CD4-positive, alpha-beta T cell (primary cell): ENCODE results near the gene WDR90. TPM values are rescaled to one million over a fixed set of nuclear protein-coding genes. Genes with fewer than 3 reads are reported as not detected.

ENCODE experiments used
- ATAC-seq: fragments of 200-7000 bp; cut with Tn5 transposase; one replicate; pipeline ENCODE4 v1.10.0; 2022; ENCODE audit warnings: mild to moderate bottlenecking; ENCODE audit not compliant: poor library complexity
- CTCF ChIA-PET: fragments of 350-600 bp; sonication (Branson Sonifier 250); formaldehyde crosslinking; loops from one replicate; lab custom pipeline; 2021; ENCODE audit warnings: antibody characterized with exemption, inconsistent platforms; lab: Charles Lee
- POLR2A ChIA-PET: fragments of 350-600 bp; sonication (Branson Sonifier 250); formaldehyde crosslinking; loops from one replicate; lab custom pipeline; 2021; ENCODE audit warnings: antibody characterized with exemption, inconsistent platforms; lab: Charles Lee
- DNase-seq, 14 experiments: peaks; one replicate each; pipeline ENCODE4 v3.0.0-alpha.2; 2013 to 2020; ENCODE audit warnings: mixed read lengths in 2 of 14
- H3K27ac ChIP-seq, 2 donors: one replicate each; pipeline versions ENCODE4 v1.5.1 to v1.7.0; 2013; ENCODE audit warnings: low read length in 2 of 2, low read depth in 1 of 2, mild to moderate bottlenecking in 1 of 2
- H3K27me3 ChIP-seq, 2 experiments: 1 replicate in 1 of 2; 2 replicates in 1 of 2; pipeline versions ENCODE4 v1.6.1 to v1.7.0; 2013; ENCODE audit warnings: low read length in 2 of 2, control low read depth in 1 of 2, mild to moderate bottlenecking in 1 of 2, moderate library complexity in 1 of 2; ENCODE audit not compliant: insufficient read depth in 2 of 2, control insufficient read depth in 1 of 2
- H3K36me3 ChIP-seq: one replicate; pipeline ENCODE4 v1.6.1; 2013; ENCODE audit warnings: low read length, control low read depth; ENCODE audit not compliant: insufficient read depth
- H3K4me1 ChIP-seq: one replicate; pipeline ENCODE4 v1.6.1; 2013; ENCODE audit warnings: low read length, control low read depth; ENCODE audit not compliant: insufficient read depth
- H3K4me3 ChIP-seq: one replicate; pipeline ENCODE4 v1.5.1; 2013; ENCODE audit warnings: mild to moderate bottlenecking, low read length, moderate library complexity
- H3K9me3 ChIP-seq, 2 experiments: 1 replicate in 1 of 2; 2 replicates in 1 of 2; pipeline versions ENCODE4 v1.6.1 to v1.7.0; 2013; ENCODE audit warnings: low read length in 2 of 2, mild to moderate bottlenecking in 2 of 2, control low read depth in 1 of 2, moderate library complexity in 1 of 2; ENCODE audit not compliant: control insufficient read depth in 1 of 2, insufficient read depth in 1 of 2
- H3K27ac Mint-ChIP-seq: one replicate; pipeline ENCODE4 v1.8.0; 2020; ENCODE audit warnings: mixed read lengths
- H3K27me3 Mint-ChIP-seq: one replicate; pipeline ENCODE4 v1.8.0; 2021; ENCODE audit warnings: mixed read lengths
- H3K36me3 Mint-ChIP-seq: one replicate; pipeline ENCODE4 v1.8.0; 2021; ENCODE audit warnings: low read depth, mixed read lengths
- H3K4me1 Mint-ChIP-seq: one replicate; pipeline ENCODE4 v1.8.0; 2021; ENCODE audit warnings: low read depth, mixed read lengths
- H3K4me3 Mint-ChIP-seq: one replicate; pipeline ENCODE4 v1.8.0; 2020; ENCODE audit warnings: mild to moderate bottlenecking, mixed read lengths
- H3K9me3 Mint-ChIP-seq: one replicate; pipeline ENCODE4 v1.8.0; 2020; ENCODE audit warnings: mixed read lengths
- CTCF ChIP-seq: fragments of 200-600 bp; IDR thresholded peaks from one replicate; pipeline ENCODE4 v1.8.0; 2022; ENCODE audit warnings: antibody characterized with exemption, mild to moderate bottlenecking
- intact Hi-C, 2 experiments: fragments of 100-400 bp; cut with DNase I in 1 of 2; cut with micrococcal nuclease in 1 of 2; formaldehyde crosslinking; loops; one replicate each; pipeline versions ENCODE4 v1.15.1 to v1.9.0; 2023 to 2025; cut with DNase I, micrococcal nuclease
- total RNA-seq, 174 experiments: library from RNA in 2 of 174; stranded (reverse) in 2 of 174; gene quantifications; one replicate each; pipeline ENCODE4 v1.2.3 and lab custom pipeline; 2021 to 2026

WDR90 gene
- total RNA-seq, 2 experiments from 2014 or later = 8.1 to 10.3 TPM

- Mint-ChIP-seq H3K4me1 (peaks cover 4% of the 10 kb centered on the region), H3K36me3 (no peaks in the 10 kb centered on the region), H3K27ac (no peak overlapping the region), H3K4me3 (no peak overlapping the region), H3K27me3 (peaks cover 53% of the 10 kb centered on the region), H3K9me3 (no peaks in the 10 kb centered on the region)
- Histone ChIP-seq H3K36me3 (no peaks in the 10 kb centered on the region), H3K4me3 (no peak overlapping the region), H3K27ac (no peak overlapping the region), H3K4me1 (peaks cover 29% of the 10 kb centered on the region), H3K9me3 (peaks cover 0 to 53% of the 10 kb centered on the region in 2 experiments), H3K27me3 (peaks cover 71 to 73% of the 10 kb centered on the region in 2 experiments)
- POLR2A ChIA-PET = no interaction called here
- CTCF ChIA-PET = no interaction called here
- ATAC-seq (no peak), DNase-seq (no peak)
- TF ChIP-seq CTCF = no peak
- intact Hi-C loops = no loop called here
Observed at GRCh38 chr16:708019-708418, 58.9 kb downstream of the WDR90 start.

GRCh38 chr16:708959-709358 is 59.8 kb downstream of the WDR90 start:
- Mint-ChIP-seq H3K4me1 (peaks cover 4% of the 10 kb centered on the region), H3K9me3 (no peaks in the 10 kb centered on the region), H3K36me3 (no peaks in the 10 kb centered on the region), H3K27ac (no peak overlapping the region), H3K27me3 (peaks cover 54% of the 10 kb centered on the region), H3K4me3 (no peak overlapping the region)
- POLR2A ChIA-PET = interaction anchor here (0.8 kb wide), 1 partner anchor 12 kb away, joined by 3 read pairs; the partner anchor contains the start of gene ANTKMT
- Histone ChIP-seq H3K4me1 (peaks cover 29% of the 10 kb centered on the region), H3K4me3 (no peak overlapping the region), H3K36me3 (no peaks in the 10 kb centered on the region), H3K9me3 (peaks cover 0 to 43% of the 10 kb centered on the region in 2 experiments), H3K27me3 (peaks cover 64 to 65% of the 10 kb centered on the region in 2 experiments), H3K27ac (no peak overlapping the region)
- TF ChIP-seq CTCF = no peak
- intact Hi-C loops = no loop called here
- no peak for ATAC-seq
- DNase-seq = no peak
- CTCF ChIA-PET = no interaction called here

GRCh38 chr16:709566-710499 is 60.7 kb downstream of the WDR90 start:
- Mint-ChIP-seq H3K27me3 (peaks cover 58% of the 10 kb centered on the region), H3K36me3 (no peaks in the 10 kb centered on the region), H3K4me3 (no peak overlapping the region), H3K4me1 (peaks cover 4% of the 10 kb centered on the region), H3K9me3 (no peaks in the 10 kb centered on the region), H3K27ac (no peak overlapping the region)
- no peak for DNase-seq
- no peak for TF ChIP-seq CTCF
- POLR2A ChIA-PET = interaction anchor here (0.8 kb wide), 1 partner anchor 11 kb away, joined by 3 read pairs; the partner anchor contains the start of gene ANTKMT
- H3K27me3 ChIP-seq = peaks cover 55 to 59% of the 10 kb centered on the region in 2 experiments
- CTCF ChIA-PET = interaction anchor here (1.3 kb wide), 1 partner anchor 11 kb away, joined by 3 read pairs; the partner anchor contains the start of gene ANTKMT
- intact Hi-C loops = loop anchor here in 1 of 2 experiments (2.0 to 5.0 kb wide), 3 partner anchors 342 to 482 kb away; no protein-coding TSS in a partner anchor
- no peaks in the 10 kb centered on the region for H3K36me3 ChIP-seq
- peaks cover 31% of the 10 kb centered on the region for H3K4me1 ChIP-seq
- no peak overlapping the region for H3K4me3 ChIP-seq
- no peak for ATAC-seq
- H3K9me3 ChIP-seq = peaks cover 0 to 35% of the 10 kb centered on the region in 2 experiments
- no peak overlapping the region for H3K27ac ChIP-seq
